KMS-11 (cell line): ENCODE measurements around the gene SH2D2A.
"Not testable (repeated sequence)": the region's sequence is repeated elsewhere in the genome, so short reads cannot be mapped to it uniquely, and the experiment has no call there.

Experiments
- H2AFZ ChIP-seq: fragments of 200-600 bp; sonication (generic); 2 replicates; pipeline ENCODE4 v1.6.1; 2016; ENCODE audit warnings: antibody characterized with exemption, mixed run types, low read depth
- H3K27ac ChIP-seq: fragments of 200-600 bp; sonication (generic); 2 replicates; pipeline ENCODE4 v1.6.1; 2016; ENCODE audit warnings: mild to moderate bottlenecking, mixed run types
- H3K27me3 ChIP-seq: fragments of 200-600 bp; sonication (generic); 2 replicates; pipeline ENCODE4 v1.6.1; 2017; ENCODE audit warnings: mild to moderate bottlenecking, low read depth, mixed run types, moderate library complexity; ENCODE audit not compliant: insufficient read depth
- H3K36me3 ChIP-seq: fragments of 200-600 bp; sonication (generic); 2 replicates; pipeline ENCODE4 v1.6.1; 2017; ENCODE audit warnings: mild to moderate bottlenecking, mixed run types; ENCODE audit not compliant: insufficient read depth
- H3K4me1 ChIP-seq: fragments of 200-600 bp; sonication (generic); 2 replicates; pipeline ENCODE4 v1.6.1; 2016; ENCODE audit warnings: mild to moderate bottlenecking, low read depth, mixed run types; ENCODE audit not compliant: poor library complexity, severe bottlenecking
- H3K4me2 ChIP-seq: fragments of 200-600 bp; sonication (generic); 2 replicates; pipeline ENCODE4 v1.7.0; 2016; ENCODE audit warnings: mild to moderate bottlenecking, mixed run types
- H3K4me3 ChIP-seq: fragments of 200-600 bp; sonication (generic); IDR thresholded peaks from 2 replicates; pipeline ENCODE4 v1.6.1; 2017; ENCODE audit warnings: low read depth, low read length, mixed read lengths; ENCODE audit not compliant: insufficient read depth
- H3K79me2 ChIP-seq: fragments of 200-600 bp; sonication (generic); 2 replicates; pipeline ENCODE4 v1.6.1; 2016; ENCODE audit warnings: low read depth, mixed run types; ENCODE audit not compliant: insufficient read depth
- H3K9ac ChIP-seq: fragments of 200-600 bp; sonication (generic); 2 replicates; pipeline ENCODE4 v1.6.1; 2016; ENCODE audit warnings: mild to moderate bottlenecking, mixed run types
- H4K20me1 ChIP-seq: fragments of 200-600 bp; sonication (generic); 2 replicates; pipeline ENCODE4 v1.6.1; 2016; ENCODE audit warnings: mild to moderate bottlenecking, mixed run types; ENCODE audit not compliant: insufficient read depth
- CTCF ChIP-seq: fragments of 200-600 bp; sonication (generic); conservative IDR thresholded peaks from 2 replicates; pipeline ENCODE4 v1.6.1; 2017; ENCODE audit warnings: low read depth, mild to moderate bottlenecking, antibody characterized with exemption, low read length, moderate library complexity, mixed read lengths

SH2D2A gene

GRCh38 chr1:156760796-156761104 is 55.9 kb downstream of the SH2D2A start:
- Histone ChIP-seq H3K79me2 (no peaks in the 10 kb centered on the region; the same call in 1 of the 2 replicates), H4K20me1 (no peaks in the 10 kb centered on the region), H3K36me3 (no peaks in the 10 kb centered on the region), H3K4me1 (peaks cover 2% of the 10 kb centered on the region), H3K9ac (no peak overlapping the region), H3K4me2 (no peak overlapping the region), H2AFZ (no peak overlapping the region), H3K27me3 (no peaks in the 10 kb centered on the region), H3K4me3 (no peak overlapping the region), H3K27ac (no peak overlapping the region)
- TF ChIP-seq CTCF: no peak

- no peak overlapping the region for H3K4me2 ChIP-seq
- no peaks in the 10 kb centered on the region for H4K20me1 ChIP-seq
- H3K27ac ChIP-seq: no peak overlapping the region
- H2AFZ ChIP-seq: no peak overlapping the region
- no peaks in the 10 kb centered on the region; the same call in 1 of the 2 replicates for H3K79me2 ChIP-seq
- no peaks in the 10 kb centered on the region for H3K4me1 ChIP-seq
- TF ChIP-seq CTCF: no peak
- H3K36me3 ChIP-seq: no peaks in the 10 kb centered on the region
- H3K4me3 ChIP-seq: no peak overlapping the region
- H3K27me3 ChIP-seq: no peaks in the 10 kb centered on the region
- no peak overlapping the region for H3K9ac ChIP-seq
Measured at GRCh38 chr1:156760092-156760795, 56.4 kb downstream of the SH2D2A start.

GRCh38 chr1:156757572-156758253 is 58.9 kb downstream of the SH2D2A start:
- not testable (repeated sequence) for H3K9ac ChIP-seq, H3K36me3 ChIP-seq, H3K27ac ChIP-seq, H3K27me3 ChIP-seq, H3K4me2 ChIP-seq, H3K4me3 ChIP-seq, H4K20me1 ChIP-seq, H2AFZ ChIP-seq
- H3K79me2 ChIP-seq: peaks cover 15% of the 10 kb centered on the region
- H3K4me1 ChIP-seq: peaks cover 13% of the 10 kb centered on the region

GRCh38 chr1:156756355-156756754 is 60.3 kb downstream of the SH2D2A start:
- Histone ChIP-seq H3K4me3 (no peak overlapping the region), H3K27ac (no peak overlapping the region), H3K79me2 (peaks cover 25% of the 10 kb centered on the region), H3K4me2 (no peak overlapping the region), H3K4me1 (peaks cover 16% of the 10 kb centered on the region), H3K27me3 (no peaks in the 10 kb centered on the region), H3K36me3 (no peaks in the 10 kb centered on the region), H3K9ac (no peak overlapping the region), H4K20me1 (no peaks in the 10 kb centered on the region), H2AFZ (no peak overlapping the region)
- TF ChIP-seq CTCF: no peak
